KBM-7 (cell line): ENCODE data around the gene IDH3B.

ENCODE experiments used
- DNase-seq: peaks from one replicate; pipeline ENCODE4 v3.0.0-alpha.2; 2015
- in situ Hi-C: fragments of 300-500 bp; cut with MboI; formaldehyde crosslinking; loops from 2 replicates; pipeline ENCODE4 v1.14.3; 2020; ENCODE audit warnings: low sequenced_read_pairs, low pct_unique_long_range_greater_than_20kb, mixed read lengths

Gene IDH3B

DNA sequence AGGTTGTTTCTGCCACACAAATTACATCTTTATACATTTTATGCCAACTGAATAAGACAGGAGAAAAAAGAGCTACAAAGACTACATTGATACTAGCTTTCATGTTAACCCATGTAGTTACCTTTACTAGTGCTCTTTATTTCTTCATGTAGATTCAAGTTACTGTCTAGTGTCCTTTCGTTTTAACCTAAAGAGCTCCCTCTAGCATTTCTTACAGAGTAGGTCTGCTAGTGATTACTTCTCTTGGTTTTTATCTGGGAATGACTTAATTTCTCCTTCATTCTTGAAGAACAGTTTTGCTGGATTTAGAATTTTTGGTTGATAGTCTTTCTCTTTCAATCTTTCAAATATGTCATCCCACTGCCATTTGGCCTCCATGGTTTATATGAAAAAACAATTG, 32.8 kb downstream of the IDH3B start:
- in situ Hi-C loops: no loop called here
- DNase-seq: no peak

DNA sequence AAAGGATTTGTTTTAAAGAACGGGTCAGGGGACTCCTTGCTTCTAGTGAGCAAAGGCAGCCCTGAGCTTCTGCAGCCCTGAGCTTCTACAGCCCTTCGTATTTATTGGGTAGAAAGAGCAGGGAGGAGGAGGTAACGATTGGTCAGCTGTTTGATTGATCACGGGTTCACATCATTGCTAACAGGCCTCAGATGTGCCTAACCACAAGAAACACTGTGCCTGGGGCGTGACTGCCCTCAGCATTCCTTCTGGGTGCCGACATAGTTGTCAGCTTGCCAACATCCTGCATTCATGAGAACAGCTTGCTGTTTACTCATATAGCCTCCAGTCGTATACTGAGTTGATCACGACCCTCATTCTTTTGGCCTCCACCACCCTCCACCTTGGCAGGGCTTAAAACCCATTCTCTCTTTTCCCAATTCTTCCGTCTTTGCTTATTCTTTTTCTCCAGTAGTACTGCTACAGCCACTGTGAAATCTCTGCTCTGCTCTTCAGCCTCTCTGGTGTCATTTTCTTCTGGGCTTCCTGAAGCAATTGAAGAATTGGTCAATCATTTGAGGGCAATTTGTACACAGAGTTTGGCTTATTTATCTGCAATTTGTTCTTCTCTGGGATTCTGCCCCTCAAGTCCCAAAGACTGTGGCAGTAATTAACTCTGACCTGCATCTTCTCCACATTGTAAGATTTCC, 37.0 kb downstream of the IDH3B start:
- in situ Hi-C loops: no loop called here
- no peak for DNase-seq

DNA sequence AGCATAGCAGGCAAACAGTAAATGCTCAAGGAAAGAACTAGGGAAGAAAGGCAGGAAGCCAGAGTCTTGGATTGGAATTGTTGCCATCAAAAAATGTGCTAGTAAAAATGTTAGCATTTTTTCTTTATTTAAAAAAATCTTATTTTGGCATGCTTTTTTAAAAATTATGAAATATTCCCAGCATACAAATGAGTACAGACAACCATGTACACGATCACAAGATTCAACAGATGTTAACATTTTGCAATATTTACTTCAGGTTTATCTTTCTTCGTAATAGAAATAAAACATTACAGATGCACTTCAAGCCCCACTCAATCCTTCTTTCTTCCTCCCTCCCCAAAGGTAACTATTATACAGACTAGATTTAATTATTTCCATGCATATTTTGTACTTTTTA, 39.0 kb downstream of the IDH3B start:
- in situ Hi-C loops: no loop called here
- DNase-seq: no peak

DNA sequence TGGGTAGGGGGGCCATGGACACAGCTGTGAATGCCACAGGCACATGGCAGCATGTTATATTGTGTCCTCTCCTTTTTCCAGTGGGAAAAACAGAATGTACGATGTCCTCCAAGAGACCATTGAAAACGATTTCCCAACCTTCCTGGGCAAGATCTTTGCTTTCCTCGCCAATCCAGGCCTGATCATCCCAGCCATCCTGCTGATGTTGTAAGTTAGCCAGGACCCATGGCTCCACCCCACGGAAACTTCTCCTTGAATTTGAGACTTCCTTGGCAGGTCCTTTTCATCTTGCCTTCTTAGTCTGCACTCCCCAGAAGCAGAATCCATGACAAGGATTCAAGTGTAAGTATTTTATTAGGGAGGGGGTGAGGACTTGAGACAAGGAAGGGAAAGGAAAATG, 39.8 kb downstream of the IDH3B start:
- DNase-seq: no peak
- in situ Hi-C loops: no loop called here

DNA sequence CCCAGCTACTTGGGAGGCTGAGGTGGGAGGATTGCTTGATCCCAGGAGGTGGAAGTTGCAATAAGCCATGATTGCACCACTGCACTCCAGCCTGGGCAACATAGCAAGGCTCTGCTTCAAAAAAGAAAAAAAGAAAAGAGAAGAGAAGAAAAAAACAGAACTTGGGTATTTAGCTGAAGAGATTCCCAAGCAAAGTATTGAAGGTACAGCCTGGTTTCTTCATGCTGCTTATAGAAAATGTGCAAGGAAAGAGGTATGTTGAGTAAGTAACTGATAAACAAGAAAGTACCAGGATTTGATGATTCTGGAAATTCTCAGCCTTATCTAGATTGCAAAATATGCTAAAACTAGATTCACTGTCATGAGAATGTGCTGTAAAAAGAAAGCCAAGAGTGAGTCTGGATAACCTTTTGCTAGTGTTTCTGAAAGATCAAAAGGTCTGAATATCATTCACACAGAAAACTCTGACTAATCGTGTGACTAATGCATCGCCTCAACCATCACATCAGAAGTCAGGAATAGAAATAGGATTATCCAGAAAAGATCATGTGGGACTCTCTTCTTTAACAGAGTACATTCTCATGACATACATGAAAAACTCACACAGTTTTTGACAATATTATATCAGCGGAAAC, 43.9 kb downstream of the IDH3B start:
- in situ Hi-C loops: no loop called here
- DNase-seq: no peak

DNA sequence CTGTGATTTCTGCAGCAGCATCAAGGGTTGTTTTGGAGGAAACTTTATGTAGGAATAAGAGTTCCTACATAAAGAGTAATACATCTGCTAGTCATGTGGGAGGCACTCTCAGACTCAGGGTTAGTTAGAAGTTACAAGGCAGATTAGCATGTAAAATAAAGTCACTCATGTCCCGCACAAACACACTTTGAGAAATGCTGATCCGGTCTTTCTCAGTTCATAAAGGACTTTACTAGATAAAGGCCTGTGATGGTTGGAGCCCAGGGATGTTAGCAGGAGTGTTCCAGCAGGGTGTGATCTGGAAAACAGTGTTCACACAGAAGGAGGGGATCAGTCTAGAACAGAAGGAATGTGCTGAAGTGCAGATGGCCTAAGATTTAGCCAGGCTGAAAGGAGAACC, 44.7 kb downstream of the IDH3B start:
- in situ Hi-C loops: no loop called here
- no peak for DNase-seq

DNA sequence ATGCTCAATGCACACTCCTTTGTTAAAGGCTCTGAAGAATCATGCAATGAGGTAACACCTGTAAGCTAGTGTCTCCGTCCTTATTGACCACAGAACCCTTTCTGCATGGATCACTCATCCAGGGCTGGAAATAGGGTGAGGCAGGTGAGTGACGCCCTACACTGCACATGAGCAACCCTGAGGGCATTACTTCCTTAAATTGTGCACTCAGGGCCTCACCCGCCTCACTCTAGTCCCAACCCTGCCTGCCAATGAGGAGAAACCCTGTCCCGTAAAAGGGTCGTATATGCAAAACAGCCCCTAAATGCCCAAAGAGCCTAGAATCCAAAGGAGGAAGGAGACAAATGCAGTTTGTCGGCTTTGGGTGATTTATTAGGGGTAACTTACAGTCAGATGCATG, 45.2 kb downstream of the IDH3B start:
- in situ Hi-C loops: no loop called here
- no peak for DNase-seq

DNA sequence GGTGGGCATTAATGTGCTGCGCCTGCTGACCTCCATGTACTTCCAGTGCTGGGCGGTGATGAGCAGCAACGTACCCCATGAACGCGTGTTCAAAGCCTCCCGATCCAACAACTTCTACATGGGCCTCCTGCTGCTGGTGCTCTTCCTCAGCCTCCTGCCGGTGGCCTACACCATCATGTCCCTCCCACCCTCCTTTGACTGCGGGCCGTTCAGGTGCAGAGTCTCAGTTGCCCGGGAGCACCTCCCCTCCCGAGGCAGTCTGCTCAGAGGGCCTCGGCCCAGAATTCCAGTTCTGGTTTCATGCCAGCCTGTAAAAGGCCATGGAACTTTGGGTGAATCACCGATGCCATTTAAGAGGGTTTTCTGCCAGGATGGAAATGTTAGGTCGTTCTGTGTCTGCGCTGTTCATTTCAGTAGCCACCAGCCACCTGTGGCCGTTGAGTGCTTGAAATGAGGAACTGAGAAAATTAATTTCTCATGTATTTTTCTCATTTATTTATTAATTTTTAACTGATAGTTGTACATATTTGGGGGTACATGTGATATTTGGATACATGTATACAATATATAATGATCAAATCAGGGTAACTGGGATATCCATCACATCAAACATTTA, 46.8 kb downstream of the IDH3B start:
- DNase-seq: no peak
- in situ Hi-C loops: no loop called here

DNA sequence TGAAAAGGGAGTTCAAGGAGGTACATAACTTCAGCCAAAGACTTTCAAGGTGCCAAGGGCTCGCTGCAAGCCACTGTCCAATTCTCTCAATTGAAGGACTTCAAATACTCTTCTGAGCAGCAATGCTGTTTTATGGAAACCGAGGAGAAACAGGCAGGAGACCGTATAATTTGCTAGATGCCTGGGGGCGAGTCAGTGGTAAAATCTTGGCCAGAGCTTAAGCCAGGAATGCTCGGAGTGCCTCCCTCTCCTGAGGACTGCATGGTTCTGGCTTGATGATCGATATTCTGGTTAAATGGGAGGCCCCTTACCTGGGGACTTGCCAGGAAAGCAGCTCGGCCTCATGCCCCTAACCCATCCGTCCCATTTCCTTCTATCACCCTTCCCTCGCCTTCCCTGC, 47.4 kb downstream of the IDH3B start:
- no peak for DNase-seq
- in situ Hi-C loops: no loop called here

DNA sequence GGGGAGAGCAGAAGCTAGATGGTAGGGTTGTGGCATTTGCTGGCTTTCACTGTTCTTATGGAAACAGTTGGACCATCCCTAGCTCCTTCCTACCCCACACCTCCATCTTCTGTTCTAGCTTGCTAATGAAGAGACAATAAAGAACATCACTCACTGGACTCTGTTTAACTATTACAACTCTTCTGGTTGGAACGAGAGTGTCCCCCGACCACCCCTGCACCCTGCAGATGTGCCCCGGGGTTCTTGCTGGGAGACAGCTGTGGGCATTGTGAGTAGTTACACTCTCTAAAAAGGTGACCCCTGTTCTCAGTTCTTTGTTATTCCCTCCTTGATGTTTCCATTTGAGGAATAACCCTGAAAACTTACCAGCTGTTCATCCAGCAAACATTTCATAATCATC, 51.9 kb downstream of the IDH3B start:
- no peak for DNase-seq
- in situ Hi-C loops: no loop called here

DNA sequence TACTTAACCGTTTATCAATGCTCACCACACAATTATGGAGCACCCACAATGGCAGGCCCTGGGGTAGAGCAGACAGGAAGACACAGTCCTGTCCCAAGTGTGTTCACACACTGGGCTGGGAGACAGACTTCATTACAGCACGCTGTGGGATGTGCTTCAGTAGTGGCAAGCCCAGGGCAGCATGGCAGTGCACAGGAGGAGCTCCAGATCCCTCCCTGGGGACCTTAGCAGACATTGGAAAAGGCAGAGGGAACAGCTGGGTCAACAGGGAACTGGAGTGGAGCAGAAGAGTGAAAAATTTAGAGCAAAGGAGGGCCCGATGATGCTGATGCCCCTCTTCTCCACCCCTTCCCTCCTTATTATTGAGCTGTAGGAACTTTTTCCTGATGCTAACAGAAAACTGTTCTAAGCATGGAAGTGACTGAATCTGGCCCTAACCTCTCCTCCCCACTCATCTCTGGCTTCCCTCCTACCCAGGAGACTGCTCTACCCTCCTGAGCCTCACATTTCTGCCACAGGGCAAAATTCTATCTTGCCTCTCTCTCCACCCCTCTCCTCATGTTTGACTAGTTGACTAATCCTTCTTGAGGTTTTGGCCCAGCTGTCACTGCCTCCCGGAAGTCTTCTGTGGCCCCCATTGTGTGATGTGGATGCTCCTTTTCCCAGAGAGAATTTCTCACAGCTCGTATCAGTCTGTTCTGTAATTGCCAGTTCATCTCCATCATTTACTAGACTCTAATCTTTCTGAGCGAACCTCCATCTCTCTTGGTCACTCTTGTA, 52.9 kb downstream of the IDH3B start:
- in situ Hi-C loops: no loop called here
- no peak for DNase-seq

DNA sequence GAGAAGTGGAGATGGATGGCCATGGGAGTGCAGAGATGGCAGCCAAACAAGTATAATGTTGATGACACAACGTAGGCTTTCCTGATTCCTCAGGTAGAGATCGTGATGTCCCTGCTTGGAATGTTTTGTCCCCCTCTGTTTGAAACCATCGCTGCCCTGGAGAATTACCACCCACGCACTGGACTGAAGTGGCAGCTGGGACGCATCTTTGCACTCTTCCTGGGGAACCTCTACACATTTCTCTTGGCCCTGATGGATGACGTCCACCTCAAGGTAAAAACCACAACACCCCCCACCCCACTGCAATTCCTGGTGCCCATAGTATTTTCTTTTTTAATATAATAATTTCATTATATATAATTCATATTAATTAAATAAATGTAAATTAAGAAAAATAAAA, 53.7 kb downstream of the IDH3B start:
- in situ Hi-C loops: no loop called here
- no peak for DNase-seq
